Measurements from ENCODE around the gene QPCTL.
"Not testable (repeated sequence)": the region's sequence is repeated elsewhere in the genome, so short reads cannot be mapped to it uniquely, and the experiment has no call there.

QPCTL gene

GRCh38 chr19:45746866-45747265 is 54.4 kb downstream of the QPCTL start:
- TF ChIP-seq, protein P1, sequence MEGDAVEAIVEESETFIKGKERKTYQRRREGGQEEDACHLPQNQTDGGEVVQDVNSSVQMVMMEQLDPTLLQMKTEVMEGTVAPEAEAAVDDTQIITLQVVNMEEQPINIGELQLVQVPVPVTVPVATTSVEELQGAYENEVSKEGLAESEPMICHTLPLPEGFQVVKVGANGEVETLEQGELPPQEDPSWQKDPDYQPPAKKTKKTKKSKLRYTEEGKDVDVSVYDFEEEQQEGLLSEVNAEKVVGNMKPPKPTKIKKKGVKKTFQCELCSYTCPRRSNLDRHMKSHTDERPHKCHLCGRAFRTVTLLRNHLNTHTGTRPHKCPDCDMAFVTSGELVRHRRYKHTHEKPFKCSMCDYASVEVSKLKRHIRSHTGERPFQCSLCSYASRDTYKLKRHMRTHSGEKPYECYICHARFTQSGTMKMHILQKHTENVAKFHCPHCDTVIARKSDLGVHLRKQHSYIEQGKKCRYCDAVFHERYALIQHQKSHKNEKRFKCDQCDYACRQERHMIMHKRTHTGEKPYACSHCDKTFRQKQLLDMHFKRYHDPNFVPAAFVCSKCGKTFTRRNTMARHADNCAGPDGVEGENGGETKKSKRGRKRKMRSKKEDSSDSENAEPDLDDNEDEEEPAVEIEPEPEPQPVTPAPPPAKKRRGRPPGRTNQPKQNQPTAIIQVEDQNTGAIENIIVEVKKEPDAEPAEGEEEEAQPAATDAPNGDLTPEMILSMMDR (IDR thresholded peaks at IDR 0.05; ENCODE audit: extremely low read depth, missing control alignments) = no peak
- no peak for DNase-seq (ENCODE audit: low spot score)

- no peak for DNase-seq (ENCODE audit: low spot score)
Observed at GRCh38 chr19:45747513-45747912, 55.0 kb downstream of the QPCTL start.

GRCh38 chr19:45751483-45751882 is 59.0 kb downstream of the QPCTL start:
- DNase-seq (ENCODE audit: low spot score) = not testable (repeated sequence)

More at GRCh38 chr19:45747513-45747912, 55.0 kb downstream of the QPCTL start:
- TF ChIP-seq, protein P1 (IDR thresholded peaks at IDR 0.05; ENCODE audit: extremely low read depth, missing control alignments) = no peak

DNA sequence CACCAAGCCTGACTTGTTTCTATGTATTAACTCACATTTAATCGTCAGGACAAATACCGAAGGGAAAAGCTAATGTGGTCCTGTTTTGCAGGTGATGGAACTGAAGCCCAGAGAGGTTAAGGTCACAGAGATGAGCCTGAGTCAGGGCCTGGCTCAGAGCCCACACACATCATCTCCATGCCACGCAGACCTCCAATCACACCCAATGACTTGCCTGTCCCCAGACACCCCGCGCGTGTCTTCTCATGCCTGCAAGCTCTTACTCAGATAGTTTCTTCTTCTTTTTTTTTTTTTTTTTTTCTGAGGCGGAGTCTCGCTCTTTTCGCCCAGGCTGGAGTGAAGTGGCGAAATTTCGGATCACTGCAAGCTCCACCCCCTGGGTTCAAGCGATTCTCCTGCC is 60.2 kb downstream of the QPCTL start:
- no peak for DNase-seq (ENCODE audit: low spot score)
- TF ChIP-seq, protein P1 (IDR thresholded peaks at IDR 0.05; ENCODE audit: extremely low read depth, missing control alignments) = no peak

DNA sequence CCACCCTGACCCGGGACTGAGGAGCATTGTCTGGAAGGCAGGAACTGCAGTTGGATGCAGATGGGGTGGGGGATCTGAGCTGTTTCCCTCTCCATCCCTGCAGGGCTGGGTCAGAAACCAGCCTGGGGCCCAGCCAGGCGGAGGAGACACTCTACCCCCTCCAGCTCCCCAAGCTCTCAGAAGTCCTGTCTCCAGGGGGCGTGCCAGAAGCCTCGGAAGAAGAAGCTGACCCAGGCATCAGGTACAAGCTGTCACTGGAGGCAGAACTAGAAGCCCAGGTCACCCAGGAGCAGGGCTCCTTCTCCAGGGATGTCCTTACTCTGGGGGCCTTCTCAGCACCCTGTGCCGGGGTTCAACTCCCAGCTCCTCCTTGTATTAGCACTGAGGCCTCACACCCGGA is 61.1 kb downstream of the QPCTL start:
- TF ChIP-seq, protein P1 (IDR thresholded peaks at IDR 0.05; ENCODE audit: extremely low read depth, missing control alignments) = no peak
- no peak for DNase-seq (ENCODE audit: low spot score)

All from GM20000 (cell line).